Measurements from ENCODE around the gene HTR1A. TPM values are rescaled to one million over a fixed set of nuclear protein-coding genes. Genes with fewer than 3 reads are reported as not detected.

Gene HTR1A
- total RNA-seq (0.20 and 0.57 TPM in 2 replicates), polyA plus RNA-seq (0.19 TPM in 1 of 2 replicates, not detected in the other)

DNA sequence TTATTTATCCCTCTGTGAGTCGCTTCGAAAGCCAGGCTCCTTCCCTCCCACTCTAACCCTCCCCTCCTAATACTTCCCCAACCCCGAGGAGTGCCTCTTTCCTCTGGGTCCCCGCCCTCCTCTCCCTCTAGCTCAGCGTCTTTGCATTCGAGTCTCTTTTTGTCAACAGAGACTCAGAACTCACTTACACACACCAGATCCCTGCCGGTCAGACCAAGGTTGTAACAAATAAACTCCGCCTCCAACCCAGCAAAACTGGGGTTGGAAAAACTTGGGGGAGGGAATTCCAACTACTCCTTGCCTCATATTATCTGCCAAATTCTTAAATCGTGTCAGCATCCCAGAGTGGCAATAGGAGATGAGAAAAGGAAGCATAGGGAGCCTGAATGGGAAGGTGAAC lies at the start of gene HTR1A:
TSS of gene HTR1A (minus strand) at position 167 of the 400 bp plus-strand sequence. CDS start 726 bp downstream, outside the sequence.
- Histone ChIP-seq H3K9me2 (replicated peaks; ENCODE audit: insufficient read depth) (no peaks in the 10 kb centered on the region), H3K27me3 (peaks cover 53% of the 10 kb centered on the region), H3K36me3 (replicated peaks; ENCODE audit: insufficient read depth, low read depth) (no peaks in the 10 kb centered on the region), H3K9me3 (ENCODE audit: low read depth) (no peaks in the 10 kb centered on the region), H3K4me2 (peak within 1 kb of the TSS; percentile 62), H4K20me1 (ENCODE audit: insufficient read depth, poor library complexity, severe bottlenecking) (no peaks in the 10 kb centered on the region), H3K27ac (no peak within 1 kb of the TSS), H2AFZ (no peak within 1 kb of the TSS), H3K4me1 (ENCODE audit: insufficient read depth) (no peaks in the 10 kb centered on the region), H3K4me3 (no peak within 1 kb of the TSS), H3K79me2 (no peaks in the 10 kb centered on the region)
- DNase-seq (ENCODE audit: low spot score), result no peak
- 1% methylated on average over 7 of the region's 9 CpGs for WGBS (ENCODE audit: low lambda C conversion rate, missing lambda C conversion rate)
- TF ChIP-seq EZH2phosphoT487 (IDR thresholded peaks at IDR 0.05; ENCODE audit: low read depth, severe bottlenecking, unreplicated experiment), result no peak

- H3K4me3 ChIP-seq, result no peak overlapping the region
- H3K9me3 ChIP-seq (ENCODE audit: low read depth), result no peaks in the 10 kb centered on the region
- no peak for DNase-seq (ENCODE audit: low spot score)
- 75% methylated on average over 3 of the region's 3 CpGs for WGBS (ENCODE audit: low lambda C conversion rate, missing lambda C conversion rate)
- no peaks in the 10 kb centered on the region for H3K27me3 ChIP-seq
- H3K4me1 ChIP-seq (ENCODE audit: insufficient read depth), result no peaks in the 10 kb centered on the region
- no peak overlapping the region for H2AFZ ChIP-seq
- no peak overlapping the region for H3K27ac ChIP-seq
- H3K9me2 ChIP-seq (replicated peaks; ENCODE audit: insufficient read depth), result no peaks in the 10 kb centered on the region
- no peaks in the 10 kb centered on the region for H4K20me1 ChIP-seq (ENCODE audit: insufficient read depth, poor library complexity, severe bottlenecking)
- no peaks in the 10 kb centered on the region for H3K36me3 ChIP-seq (replicated peaks; ENCODE audit: insufficient read depth, low read depth)
- H3K4me2 ChIP-seq, result no peak overlapping the region
- TF ChIP-seq CTCF (IDR thresholded peaks at IDR 0.05; ENCODE audit: poor library complexity) (no peak), EZH2phosphoT487 (IDR thresholded peaks at IDR 0.05; ENCODE audit: low read depth, severe bottlenecking, unreplicated experiment) (no peak)
- H3K79me2 ChIP-seq, result no peaks in the 10 kb centered on the region
These were observed 41.7 kb upstream of the HTR1A start for GRCh38 chr5:64003966-64004365.

DNA sequence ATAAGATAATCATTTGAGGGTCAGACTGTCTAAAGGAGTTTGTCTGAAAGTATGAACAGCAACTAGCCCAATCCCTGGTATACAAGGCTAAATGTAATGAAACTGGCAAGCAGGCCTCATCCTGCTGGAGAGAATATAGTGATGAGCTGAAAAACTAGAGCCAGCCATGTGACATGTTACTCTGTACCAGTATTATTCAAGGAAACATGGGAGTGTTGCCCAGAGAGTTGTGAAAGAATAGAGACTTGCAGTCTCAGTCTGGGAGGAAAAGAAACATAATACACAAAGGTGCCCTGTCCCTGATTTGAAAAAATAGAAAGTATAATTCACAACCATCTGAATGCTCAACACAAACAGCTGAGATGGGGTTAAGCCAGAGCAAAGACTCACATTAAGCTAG lies 37.9 kb upstream of the HTR1A start:
- no peak overlapping the region for H3K4me2 ChIP-seq
- DNase-seq (ENCODE audit: low spot score), result no peak

DNA sequence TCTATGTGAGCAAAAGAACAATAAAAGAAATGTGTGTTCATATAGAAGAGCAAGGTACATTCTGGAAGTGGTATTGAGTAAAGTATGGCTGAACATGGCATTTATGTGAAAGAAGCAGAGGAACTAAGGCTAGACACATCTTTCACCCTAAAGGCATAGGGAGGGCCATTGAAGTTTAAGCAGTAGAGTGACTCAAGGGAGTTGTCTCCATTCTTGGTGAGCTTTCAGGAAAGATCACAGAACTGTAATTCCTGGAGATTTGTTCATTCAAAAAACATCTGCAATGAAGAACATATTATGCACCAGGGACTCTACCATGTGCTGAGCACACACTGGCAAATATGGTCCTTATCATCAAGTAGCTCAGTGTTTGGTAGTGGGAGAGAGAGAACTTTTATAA lies 24.8 kb upstream of the HTR1A start:
- no peaks in the 10 kb centered on the region for H4K20me1 ChIP-seq (ENCODE audit: insufficient read depth, poor library complexity, severe bottlenecking)
- TF ChIP-seq EZH2phosphoT487 (IDR thresholded peaks at IDR 0.05; ENCODE audit: low read depth, severe bottlenecking, unreplicated experiment), result no peak
- no peaks in the 10 kb centered on the region for H3K36me3 ChIP-seq (replicated peaks; ENCODE audit: insufficient read depth, low read depth)
- no peaks in the 10 kb centered on the region for H3K9me3 ChIP-seq (ENCODE audit: low read depth)
- DNase-seq (ENCODE audit: low spot score), result no peak
- no peaks in the 10 kb centered on the region for H3K4me1 ChIP-seq (ENCODE audit: insufficient read depth)
- H2AFZ ChIP-seq, result no peak overlapping the region
- no peaks in the 10 kb centered on the region for H3K79me2 ChIP-seq
- no peaks in the 10 kb centered on the region for H3K27me3 ChIP-seq
- H3K9me2 ChIP-seq (replicated peaks; ENCODE audit: insufficient read depth), result no peaks in the 10 kb centered on the region
- no peak overlapping the region for H3K4me3 ChIP-seq
- no peak overlapping the region for H3K27ac ChIP-seq
- no peak overlapping the region for H3K4me2 ChIP-seq

More for the DNA sequence above, 37.9 kb upstream of the HTR1A start:
- H4K20me1 ChIP-seq (ENCODE audit: insufficient read depth, poor library complexity, severe bottlenecking), result no peaks in the 10 kb centered on the region
- H3K9me2 ChIP-seq (replicated peaks; ENCODE audit: insufficient read depth), result no peaks in the 10 kb centered on the region
- H3K4me3 ChIP-seq, result no peak overlapping the region
- no peaks in the 10 kb centered on the region for H3K9me3 ChIP-seq (ENCODE audit: low read depth)
- H3K27me3 ChIP-seq, result no peaks in the 10 kb centered on the region
- H3K27ac ChIP-seq, result no peak overlapping the region
- TF ChIP-seq EZH2phosphoT487 (IDR thresholded peaks at IDR 0.05; ENCODE audit: low read depth, severe bottlenecking, unreplicated experiment), result no peak
- no peak for TF ChIP-seq CTCF (IDR thresholded peaks at IDR 0.05; ENCODE audit: poor library complexity)
- no peaks in the 10 kb centered on the region for H3K36me3 ChIP-seq (replicated peaks; ENCODE audit: insufficient read depth, low read depth)
- H3K79me2 ChIP-seq, result no peaks in the 10 kb centered on the region
- H2AFZ ChIP-seq, result no peak overlapping the region
- no peaks in the 10 kb centered on the region for H3K4me1 ChIP-seq (ENCODE audit: insufficient read depth)

DNA sequence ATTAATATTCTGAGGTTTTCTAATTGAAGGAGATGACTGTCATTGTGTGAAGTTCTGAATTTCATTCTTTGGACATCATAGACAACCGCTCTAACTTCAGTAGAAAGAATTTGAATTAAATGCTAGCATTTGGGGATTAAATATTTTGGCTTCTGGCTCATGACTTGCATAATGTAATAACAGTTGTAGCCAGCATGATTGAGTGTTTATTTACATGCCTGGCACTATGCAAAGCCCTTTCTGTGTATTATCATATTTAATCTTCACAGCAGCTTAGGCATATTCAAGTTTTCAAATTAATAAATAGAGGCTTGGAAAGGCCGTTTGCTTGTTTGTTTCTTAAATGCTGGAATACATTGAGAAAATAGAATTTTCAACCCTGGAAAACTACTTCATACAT lies 19.6 kb upstream of the HTR1A start:
- no peaks in the 10 kb centered on the region for H3K9me2 ChIP-seq (replicated peaks; ENCODE audit: insufficient read depth)
- no peaks in the 10 kb centered on the region for H3K36me3 ChIP-seq (replicated peaks; ENCODE audit: insufficient read depth, low read depth)
- H3K27me3 ChIP-seq, result no peaks in the 10 kb centered on the region
- H3K9me3 ChIP-seq (ENCODE audit: low read depth), result no peaks in the 10 kb centered on the region
- 75% methylated on average over 2 of the region's 2 CpGs for WGBS (ENCODE audit: low lambda C conversion rate, missing lambda C conversion rate)
- H3K4me2 ChIP-seq, result no peak overlapping the region
- no peak overlapping the region for H3K4me3 ChIP-seq
- H3K27ac ChIP-seq, result no peak overlapping the region
- no peak for TF ChIP-seq EZH2phosphoT487 (IDR thresholded peaks at IDR 0.05; ENCODE audit: low read depth, severe bottlenecking, unreplicated experiment)
- TF ChIP-seq CTCF (IDR thresholded peaks at IDR 0.05; ENCODE audit: poor library complexity), result no peak
- TF ChIP-seq EZH2 (IDR thresholded peaks at IDR 0.05; ENCODE audit: borderline replicate concordance), result no peak
- no peaks in the 10 kb centered on the region for H3K79me2 ChIP-seq
- DNase-seq (ENCODE audit: low spot score), result no peak
- no peaks in the 10 kb centered on the region for H4K20me1 ChIP-seq (ENCODE audit: insufficient read depth, poor library complexity, severe bottlenecking)
- no peaks in the 10 kb centered on the region for H3K4me1 ChIP-seq (ENCODE audit: insufficient read depth)
- H2AFZ ChIP-seq, result no peak overlapping the region
